H9 (cell line): Measurements from ENCODE around the gene SMS. TPM values are rescaled to one million over a fixed set of nuclear protein-coding genes. Genes with fewer than 3 reads are reported as not detected.

Experiments used
- DNase-seq: peaks from one replicate; pipeline ENCODE4 v3.0.0-alpha.2; 2017
- H2AFZ ChIP-seq: one replicate; pipeline ENCODE4 v1.6.1; 2013; ENCODE audit warnings: mild to moderate bottlenecking, low read length, control low read depth, moderate library complexity
- H2AK5ac ChIP-seq: 2 replicates; pipeline ENCODE4 v1.6.1; 2013; ENCODE audit warnings: low read length, control low read depth, mixed read lengths; ENCODE audit not compliant: insufficient read length
- H2BK120ac ChIP-seq: one replicate; pipeline ENCODE4 v1.6.1; 2013; ENCODE audit warnings: low read depth, mild to moderate bottlenecking, low read length, control low read depth, inconsistent platforms; ENCODE audit not compliant: poor library complexity, severe bottlenecking
- H2BK12ac ChIP-seq: 2 replicates; pipeline ENCODE4 v1.6.1; 2013; ENCODE audit warnings: low read length, control low read depth, mixed read lengths, low read depth; ENCODE audit not compliant: insufficient read length
- H2BK15ac ChIP-seq: 2 replicates; pipeline ENCODE4 v1.6.1; 2013; ENCODE audit warnings: low read depth, low read length, control low read depth
- H2BK20ac ChIP-seq: one replicate; pipeline ENCODE4 v1.6.1; 2013; ENCODE audit warnings: low read depth, mild to moderate bottlenecking, low read length, control low read depth, inconsistent platforms; ENCODE audit not compliant: poor library complexity, severe bottlenecking
- H2BK5ac ChIP-seq: 2 replicates; pipeline ENCODE4 v1.6.1; 2013; ENCODE audit warnings: low read length, control low read depth, mixed read lengths; ENCODE audit not compliant: insufficient read length
- H3K14ac ChIP-seq: 2 replicates; pipeline ENCODE4 v1.6.1; 2013; ENCODE audit warnings: low read length, control low read depth; ENCODE audit not compliant: insufficient read depth
- H3K18ac ChIP-seq: 2 replicates; pipeline ENCODE4 v1.6.1; 2013; ENCODE audit warnings: low read depth, mild to moderate bottlenecking, mixed read lengths, low read length, control low read depth; ENCODE audit not compliant: insufficient read length
- H3K23ac ChIP-seq: 2 replicates; pipeline ENCODE4 v1.6.1; 2013; ENCODE audit warnings: low read length, control low read depth, mixed read lengths, low read depth; ENCODE audit not compliant: insufficient read length
- H3K23me2 ChIP-seq: 2 replicates; pipeline ENCODE4 v1.6.1; 2013; ENCODE audit warnings: low read depth, mild to moderate bottlenecking, mixed read lengths, low read length, control low read depth; ENCODE audit not compliant: insufficient read length, poor library complexity, severe bottlenecking
- H3K27ac ChIP-seq: 2 replicates; pipeline ENCODE4 v1.5.1; 2013; ENCODE audit warnings: low read length, control low read depth, mixed read lengths, low read depth; ENCODE audit not compliant: insufficient read length
- H3K27me3 ChIP-seq: 2 replicates; pipeline ENCODE4 v1.6.1; 2013; ENCODE audit warnings: low read length, control low read depth, inconsistent platforms; ENCODE audit not compliant: insufficient read depth
- H3K4ac ChIP-seq: 2 replicates; pipeline ENCODE4 v1.6.1; 2013; ENCODE audit warnings: low read depth, mild to moderate bottlenecking, control low read depth, inconsistent platforms, low read length, moderate library complexity
- H3K4me1 ChIP-seq: 2 replicates; pipeline ENCODE4 v1.6.1; 2013; ENCODE audit warnings: low read length, control low read depth, inconsistent platforms; ENCODE audit not compliant: insufficient read depth
- H3K4me2 ChIP-seq: 2 replicates; pipeline ENCODE4 v1.6.1; 2013; ENCODE audit warnings: low read length, control low read depth, mixed read lengths; ENCODE audit not compliant: insufficient read length, insufficient read depth
- H3K56ac ChIP-seq: 2 replicates; pipeline ENCODE4 v1.6.1; 2013; ENCODE audit warnings: low read depth, mild to moderate bottlenecking, mixed read lengths, low read length, control low read depth; ENCODE audit not compliant: insufficient read length
- H3K79me1 ChIP-seq: 2 replicates; pipeline ENCODE4 v1.6.1; 2013; ENCODE audit warnings: low read depth, mild to moderate bottlenecking, moderate library complexity, low read length, control low read depth, inconsistent platforms; ENCODE audit not compliant: insufficient read depth, poor library complexity, severe bottlenecking
- H3K79me2 ChIP-seq: 2 replicates; pipeline ENCODE4 v1.6.1; 2013; ENCODE audit warnings: low read length, control low read depth, inconsistent platforms; ENCODE audit not compliant: insufficient read depth
- H3K9ac ChIP-seq: 2 replicates; pipeline ENCODE4 v1.6.1; 2013; ENCODE audit warnings: low read length, control low read depth, mixed read lengths; ENCODE audit not compliant: insufficient read length; ENCODE audit errors: extremely low read depth
- H3K9me3 ChIP-seq: one replicate; pipeline ENCODE4 v1.6.1; 2013; ENCODE audit warnings: low read depth, low read length, inconsistent platforms; ENCODE audit not compliant: control insufficient read depth
- H3T11ph ChIP-seq: one replicate; pipeline ENCODE4 v1.6.1; 2013; ENCODE audit warnings: mild to moderate bottlenecking, low read length, control low read depth, inconsistent platforms
- H4K20me1 ChIP-seq: one replicate; pipeline ENCODE4 v1.6.1; 2013; ENCODE audit not compliant: control insufficient read depth, insufficient read length, insufficient read depth
- H4K5ac ChIP-seq: 2 replicates; pipeline ENCODE4 v1.6.1; 2013; ENCODE audit warnings: low read depth, mild to moderate bottlenecking, mixed read lengths, low read length, control low read depth; ENCODE audit not compliant: insufficient read length
- H4K8ac ChIP-seq: replicated peaks from 2 replicates; pipeline ENCODE4 v1.6.1; 2013; ENCODE audit warnings: low read length, control low read depth, mixed read lengths, low read depth; ENCODE audit not compliant: insufficient read length
- H4K91ac ChIP-seq: 2 replicates; pipeline ENCODE4 v1.6.1; 2013; ENCODE audit warnings: low read depth, mild to moderate bottlenecking, moderate library complexity, mixed read lengths, low read length, control low read depth; ENCODE audit not compliant: insufficient read length
- H3K27ac Mint-ChIP-seq, 3 experiments: 2 replicates in 2 of 3; 3 replicates in 1 of 3; pipeline ENCODE4 v1.8.0; 2020 to 2021; ENCODE audit warnings: mixed read lengths in 3 of 3, mild to moderate bottlenecking in 1 of 3, moderate library complexity in 1 of 3
- H3K27me3 Mint-ChIP-seq: 2 replicates; pipeline ENCODE4 v1.8.0; 2021; ENCODE audit warnings: low read depth, mild to moderate bottlenecking, moderate library complexity, mixed read lengths
- H3K36me3 Mint-ChIP-seq, 3 experiments: 2 replicates in 2 of 3; 3 replicates in 1 of 3; pipeline ENCODE4 v1.8.0; 2020 to 2021; ENCODE audit warnings: low read depth in 3 of 3, mixed read lengths in 3 of 3; ENCODE audit not compliant: insufficient read depth in 1 of 3
- H3K4me1 Mint-ChIP-seq, 2 experiments: 2 replicates each; pipeline ENCODE4 v1.8.0; 2020; ENCODE audit warnings: mixed read lengths in 2 of 2
- H3K4me3 Mint-ChIP-seq, 2 experiments: 2 replicates in 1 of 2; 3 replicates in 1 of 2; pipeline ENCODE4 v1.8.0; 2020 to 2021; ENCODE audit warnings: mild to moderate bottlenecking in 2 of 2, mixed read lengths in 2 of 2, moderate library complexity in 1 of 2
- H3K9me3 Mint-ChIP-seq, 2 experiments: 2 replicates in 1 of 2; 3 replicates in 1 of 2; pipeline ENCODE4 v1.8.0; 2020; ENCODE audit warnings: mild to moderate bottlenecking in 2 of 2, mixed read lengths in 2 of 2, moderate library complexity in 1 of 2
- CTCF ChIP-seq: fragments of 200-600 bp; sonication (generic); conservative IDR thresholded peaks from 3 replicates; pipeline ENCODE4 v1.8.0; 2021; ENCODE audit warnings: antibody characterized with exemption, mild to moderate bottlenecking
- WGBS: extraction: QIAGEN DNeasy Blood & Tissue Kit; methylation state at CpG from one replicate; pipeline ENCODE4 v1.1.7; 2013; ENCODE audit warnings: missing lambda C conversion rate, low lambda C conversion rate, mixed read lengths; ENCODE audit not compliant: insufficient read length; ENCODE audit errors: extremely low coverage; 5-methylcytosine and 5-hydroxymethylcytosine counted together
- total RNA-seq: library from RNA; stranded (reverse); gene quantifications from 2 replicates; pipeline ENCODE4 v1.2.1, GENCODE V29; 2021

SMS gene
- total RNA-seq, 1 experiment from 2014 or later: 415 TPM

GRCh38 chrX:21930986-21931385, 9.5 kb upstream of the SMS start:
- no peak overlapping the region for H4K91ac ChIP-seq
- H2BK15ac ChIP-seq: no peak overlapping the region
- no peaks in the 10 kb centered on the region for H3K9me3 ChIP-seq
- H3K4me2 ChIP-seq: no peak overlapping the region
- H2BK120ac ChIP-seq: no peak overlapping the region
- no peak overlapping the region for H2AFZ ChIP-seq
- no peak overlapping the region for H4K5ac ChIP-seq
- H3K79me1 ChIP-seq: no peaks in the 10 kb centered on the region
- H3K14ac ChIP-seq: no peak overlapping the region
- no CpG with 5 or more reads among the region's 1 CpG for WGBS
- Mint-ChIP-seq H3K27ac (no peak overlapping the region), H3K9me3 (peaks cover 0 to 24% of the 10 kb centered on the region in 2 experiments; a peak in 3 of 5 replicates), H3K36me3 (no peaks in the 10 kb centered on the region; a peak in 2 of 7 replicates), H3K27me3 (no peaks in the 10 kb centered on the region), H3K4me1 (peaks cover 20 to 33% of the 10 kb centered on the region in 2 experiments), H3K4me3 (no peak overlapping the region)
- no peak overlapping the region for H4K8ac ChIP-seq
- H3T11ph ChIP-seq: no peak overlapping the region
- no peaks in the 10 kb centered on the region for H3K23me2 ChIP-seq
- no peak overlapping the region for H3K4ac ChIP-seq
- no peaks in the 10 kb centered on the region for H3K79me2 ChIP-seq
- H3K27me3 ChIP-seq: no peaks in the 10 kb centered on the region
- TF ChIP-seq CTCF: no peak
- no peak overlapping the region for H3K27ac ChIP-seq
- no peak overlapping the region for H2BK5ac ChIP-seq
- H3K9ac ChIP-seq: no peak overlapping the region
- H3K4me1 ChIP-seq: peaks cover 2% of the 10 kb centered on the region; the same call in 1 of the 2 replicates
- no peak overlapping the region for H3K23ac ChIP-seq
- H2BK12ac ChIP-seq: no peak overlapping the region
- no peak overlapping the region for H3K56ac ChIP-seq
- H2AK5ac ChIP-seq: no peak overlapping the region
- no peak overlapping the region for H2BK20ac ChIP-seq
- no peaks in the 10 kb centered on the region for H4K20me1 ChIP-seq
- DNase-seq: no peak
- H3K18ac ChIP-seq: no peak overlapping the region
